LHCN-M2 (cell line): ENCODE results near the gene RYR1. TPM values are rescaled to one million over a fixed set of nuclear protein-coding genes. Genes with fewer than 3 reads are reported as not detected.
"Not testable (repeated sequence)": the region's sequence is repeated elsewhere in the genome, so short reads cannot be mapped to it uniquely, and the experiment has no call there.

Experiments
- DNase-seq: peaks from one replicate; pipeline ENCODE4 v3.0.0-alpha.2; 2012; ENCODE audit warnings: low read depth
- total RNA-seq: library from RNA; depleted of rRNA; stranded (reverse); fragments of >200 nt; gene quantifications from 2 replicates; pipeline ENCODE4 v1.2.3, GENCODE V29; 2014

The RYR1 gene
- total RNA-seq, 1 experiment from 2014 or later, result 1.6 TPM

DNA sequence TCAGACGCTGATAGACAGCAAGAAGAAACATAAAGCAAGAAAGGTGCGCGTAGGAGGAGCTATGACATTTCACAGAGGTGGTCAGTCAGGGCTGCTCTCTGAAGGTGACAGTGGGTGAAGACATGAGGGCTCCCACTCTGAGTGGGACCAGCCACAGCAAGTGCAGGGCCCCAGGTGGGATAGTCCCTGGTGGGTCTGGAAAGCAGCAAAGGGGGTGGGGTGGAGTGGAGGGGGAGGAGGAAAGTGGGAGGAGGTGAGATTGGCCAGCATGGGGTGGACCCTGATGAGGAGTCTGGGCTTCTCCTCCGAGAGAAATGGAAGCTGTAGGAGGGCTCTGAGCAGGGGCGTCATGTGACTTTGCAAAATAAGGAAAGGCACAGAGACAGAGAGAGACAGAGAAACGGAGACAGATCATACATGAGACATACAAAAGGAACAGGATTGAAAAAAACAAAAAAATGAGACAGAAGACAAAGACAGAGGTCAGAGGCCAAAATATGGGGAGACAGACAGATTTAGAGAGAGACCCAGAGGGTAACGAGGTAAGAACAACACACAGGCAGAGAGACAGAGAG, 181.6 kb downstream of the RYR1 start:
- DNase-seq, result no peak

DNA sequence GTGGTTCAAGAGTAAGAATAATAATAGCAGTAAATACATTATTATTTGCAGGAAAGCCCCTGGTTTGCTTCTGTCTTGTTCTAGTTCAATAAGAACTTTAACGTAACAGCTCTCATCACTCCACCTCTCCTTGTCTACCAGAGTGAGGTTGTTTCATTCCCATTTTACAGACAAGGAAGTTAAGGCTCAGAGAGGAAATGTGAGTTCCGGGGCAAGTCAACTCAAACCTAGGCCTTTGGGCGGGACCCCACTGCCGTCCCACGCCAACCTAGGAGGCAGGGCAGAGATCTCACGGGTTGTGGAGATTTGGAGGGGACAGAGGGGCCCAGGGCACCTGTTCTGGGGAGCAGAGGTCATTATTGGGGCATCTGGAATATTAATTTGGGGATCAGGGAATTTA, 182.8 kb downstream of the RYR1 start:
- no peak for DNase-seq

DNA sequence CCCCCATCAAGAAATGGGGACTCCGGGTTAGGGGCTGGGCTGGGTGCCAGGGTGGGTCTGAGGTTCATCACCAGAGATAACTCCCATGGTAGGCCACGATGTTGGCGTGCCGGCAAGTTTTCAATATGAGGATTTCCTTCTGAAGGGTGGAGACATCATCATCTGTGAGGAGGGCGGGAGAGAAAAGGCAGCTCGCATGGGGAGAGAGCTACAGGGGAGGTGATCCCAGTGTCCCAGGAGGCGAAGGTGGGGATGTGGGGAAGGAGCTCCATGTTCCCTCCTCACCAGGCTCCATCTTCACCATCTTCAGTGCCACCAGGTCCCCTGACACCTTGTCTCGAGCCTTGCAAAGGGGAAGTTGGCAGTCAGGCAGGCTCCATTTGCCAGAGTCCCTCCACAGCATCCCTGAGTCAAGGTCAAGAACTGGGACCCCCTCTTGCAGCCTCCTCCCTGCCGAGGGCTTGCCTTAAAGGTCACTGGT, 183.8 kb downstream of the RYR1 start:
- DNase-seq, result no peak

DNA sequence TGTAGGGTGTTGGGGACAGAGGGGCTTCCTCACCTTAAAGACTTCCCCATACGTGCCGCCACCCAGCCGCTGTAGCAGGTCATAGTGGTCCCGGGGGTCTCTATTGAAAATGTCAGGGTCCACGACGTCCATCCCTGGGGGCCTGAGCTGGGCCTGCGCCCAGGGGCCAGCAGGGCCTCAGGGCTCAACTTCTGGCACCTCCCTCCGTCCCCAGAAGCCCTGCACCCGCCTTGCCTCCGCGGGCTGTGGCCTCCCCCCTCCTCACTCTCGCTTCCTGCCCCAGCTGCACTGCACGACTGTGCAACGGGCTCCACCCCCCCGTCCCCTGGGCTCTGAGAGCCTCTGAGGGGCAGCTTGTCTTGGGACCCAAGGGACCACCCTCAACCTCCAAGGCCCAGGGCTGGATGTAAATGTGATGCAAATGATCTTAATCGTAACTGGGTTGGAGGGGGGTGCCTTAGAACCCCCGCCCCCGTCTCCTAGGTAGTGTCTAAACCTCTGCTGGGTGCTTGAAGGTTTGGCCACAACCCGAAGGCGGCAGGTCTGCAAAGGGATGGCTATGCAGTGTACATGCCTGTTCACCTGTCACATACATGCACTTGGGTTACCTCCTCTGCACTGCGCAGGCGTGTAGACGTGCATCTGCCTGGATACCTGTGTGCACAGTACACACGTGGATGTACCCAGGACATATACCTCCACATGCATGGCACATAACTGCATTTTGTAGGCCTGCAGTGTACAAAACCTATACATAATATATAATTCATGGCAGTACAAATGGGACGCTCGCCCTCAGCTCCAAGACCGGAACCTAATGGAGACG, 184.5 kb downstream of the RYR1 start, which contains the start of gene MAP4K1:
Gene MAP4K1, minus strand, starts transcription at position 190 of the 826 bp plus-strand sequence. Its CDS starts 58 bp downstream, at position 132.
- no peak for DNase-seq

DNA sequence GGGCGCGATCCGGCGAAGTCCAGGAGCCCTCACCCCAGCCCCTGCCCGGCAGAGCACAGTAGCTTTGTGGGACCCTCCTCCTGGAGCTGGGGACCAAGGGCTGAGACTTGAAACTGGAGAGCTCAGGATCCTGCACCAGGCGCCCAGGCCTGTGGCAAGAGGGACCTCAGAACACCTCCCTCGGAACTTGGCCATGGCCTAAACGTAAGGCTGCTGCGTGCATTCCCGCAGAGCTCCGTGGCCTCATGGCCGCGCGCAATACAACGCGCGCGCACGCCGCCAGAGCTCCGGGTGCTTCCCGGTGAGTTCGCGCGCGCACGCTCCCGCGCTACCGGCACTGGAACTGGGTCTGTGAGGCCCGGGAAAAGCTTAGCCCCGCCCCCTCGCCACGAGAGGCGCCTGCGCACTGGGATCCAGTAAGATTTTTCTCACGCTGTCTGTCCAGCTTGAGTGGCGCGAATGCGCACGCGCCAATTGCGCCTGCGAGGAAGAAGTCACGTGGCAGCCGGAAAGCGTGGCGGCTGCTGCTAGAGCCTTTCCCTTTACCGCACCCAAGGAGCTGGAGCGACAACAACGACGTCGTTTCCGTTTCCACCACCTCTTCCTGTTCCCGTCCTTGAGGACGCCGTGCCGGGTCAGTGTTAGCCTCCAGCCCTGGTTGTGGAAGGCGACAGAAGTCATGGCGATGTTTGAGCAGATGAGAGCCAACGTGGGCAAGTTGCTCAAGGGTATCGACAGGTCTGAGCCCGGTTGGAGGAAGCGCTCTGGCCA, 185.3 kb downstream of the RYR1 start, which contains the start of gene EIF3K:
Gene EIF3K, plus strand, starts transcription at position 599 of the 771 bp plus-strand sequence. Its CDS starts 81 bp downstream, at position 680.
- peak; percentile 98 for DNase-seq

DNA sequence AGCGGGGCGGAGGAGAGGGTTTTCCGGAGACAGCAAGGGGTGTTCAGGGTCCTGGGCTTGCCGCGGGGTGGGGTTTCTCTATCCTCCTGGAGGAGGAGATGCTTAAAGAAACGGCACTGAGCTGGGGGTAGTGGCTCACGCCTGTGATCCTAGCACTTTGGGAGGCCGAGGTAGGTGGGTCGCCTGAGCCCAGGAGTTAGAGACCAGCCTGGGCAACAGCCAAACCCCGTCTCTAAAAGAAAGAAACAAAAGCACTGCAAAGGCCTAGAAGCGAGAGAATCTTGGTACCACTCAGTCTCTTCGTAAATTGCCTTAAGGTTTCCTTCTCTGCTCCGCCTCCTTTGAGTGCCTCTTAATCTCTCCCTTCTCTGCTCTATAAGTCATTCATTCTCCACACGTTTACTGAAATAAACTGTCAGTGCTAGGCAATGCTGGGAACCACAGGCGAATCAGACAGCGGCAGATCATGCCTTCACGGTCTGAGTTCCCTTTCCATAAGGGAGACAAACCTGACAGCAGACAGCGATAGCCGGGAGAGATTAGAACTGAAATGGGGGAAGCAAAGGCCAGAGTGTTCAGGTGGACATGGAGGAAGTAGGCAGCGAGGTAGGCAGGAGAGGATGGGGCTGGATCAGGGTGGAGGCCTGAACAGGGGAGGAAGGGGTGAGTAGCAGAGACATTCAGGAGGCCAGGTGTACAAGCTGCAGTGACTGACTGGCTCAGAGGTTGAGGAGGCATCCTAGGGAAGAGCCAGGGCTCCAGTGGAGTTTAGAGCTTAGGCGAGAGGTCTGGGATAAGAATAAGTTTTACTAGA, 186.1 kb downstream of the RYR1 start:
- DNase-seq, result no peak

DNA sequence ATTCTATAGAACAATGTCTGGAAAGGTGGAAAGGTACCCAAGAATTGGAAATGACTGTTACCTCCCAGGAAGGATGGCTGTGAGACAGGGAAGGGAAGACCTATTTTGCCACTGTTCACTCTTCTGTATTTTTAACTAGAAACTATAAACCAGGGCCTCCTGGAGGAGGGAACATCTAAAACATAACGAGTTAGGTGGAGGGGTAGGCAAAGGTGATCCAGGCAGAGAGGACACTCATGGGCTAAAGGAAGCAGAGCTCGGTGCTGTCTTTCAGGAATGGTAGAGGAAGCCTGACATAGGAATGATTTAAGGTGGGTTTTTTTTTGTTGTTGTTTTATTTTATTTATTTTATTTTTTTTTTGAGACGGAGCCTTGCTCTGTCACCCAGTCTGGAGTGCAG, 191.3 kb downstream of the RYR1 start:
- DNase-seq, result no peak

DNA sequence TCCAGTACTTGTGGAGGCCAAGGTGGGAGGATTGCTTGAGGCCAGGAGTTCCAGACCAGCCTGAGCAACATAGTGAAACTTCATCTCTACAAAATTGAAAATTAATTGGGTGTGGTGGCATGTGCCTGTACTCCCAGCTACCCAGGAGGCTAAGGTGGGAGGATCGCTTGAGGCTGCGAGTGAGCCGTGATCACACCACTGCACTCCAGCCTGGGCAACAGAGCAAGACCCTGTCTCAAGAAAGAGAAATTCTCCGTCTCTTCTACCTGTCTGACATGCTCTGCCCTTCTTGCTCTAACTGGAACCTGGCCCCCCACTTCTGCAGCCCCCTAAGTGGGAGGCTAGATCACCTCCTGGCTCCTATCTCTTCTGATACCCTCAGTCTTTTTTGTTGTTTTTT, 192.9 kb downstream of the RYR1 start:
- DNase-seq, result no peak

DNA sequence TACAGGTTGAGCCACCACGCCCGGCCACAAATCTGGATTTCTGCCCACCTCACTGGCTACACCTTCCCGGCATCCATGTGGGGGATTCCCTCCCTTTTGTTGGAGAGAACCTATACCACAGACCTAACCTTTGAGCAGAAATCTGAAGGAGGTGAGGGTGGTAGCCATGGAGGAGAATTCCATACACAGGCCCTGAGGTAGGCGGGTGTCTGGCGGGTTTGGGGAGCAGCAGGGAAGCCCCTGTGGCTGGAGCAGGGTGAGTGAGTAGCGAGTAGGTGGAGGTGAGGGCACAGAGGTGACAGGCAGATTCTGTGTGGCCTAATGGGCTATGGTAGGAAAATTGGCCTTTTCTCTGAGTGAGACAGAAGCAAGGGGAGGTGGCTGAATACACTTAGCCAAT, 196.1 kb downstream of the RYR1 start:
- DNase-seq, result no peak

DNA sequence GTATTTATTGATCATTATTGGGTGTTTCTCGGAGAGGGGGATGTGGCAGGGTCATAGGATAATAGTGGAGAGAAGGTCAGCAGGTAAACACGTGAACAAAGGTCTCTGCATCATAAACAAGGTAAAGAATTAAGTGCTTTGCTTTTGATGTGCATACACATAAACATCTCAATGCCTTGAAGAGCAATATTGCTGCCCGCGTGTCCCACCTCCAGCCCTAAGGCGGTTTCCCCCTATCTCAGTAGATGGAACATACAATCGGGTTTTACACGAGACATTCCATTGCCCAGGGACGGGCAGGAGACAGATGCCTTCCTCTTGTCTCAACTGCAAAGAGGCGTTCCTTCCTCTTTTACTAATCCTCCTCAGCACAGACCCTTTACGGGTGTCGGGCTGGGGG, 197.8 kb downstream of the RYR1 start:
- not testable (repeated sequence) for DNase-seq

DNA sequence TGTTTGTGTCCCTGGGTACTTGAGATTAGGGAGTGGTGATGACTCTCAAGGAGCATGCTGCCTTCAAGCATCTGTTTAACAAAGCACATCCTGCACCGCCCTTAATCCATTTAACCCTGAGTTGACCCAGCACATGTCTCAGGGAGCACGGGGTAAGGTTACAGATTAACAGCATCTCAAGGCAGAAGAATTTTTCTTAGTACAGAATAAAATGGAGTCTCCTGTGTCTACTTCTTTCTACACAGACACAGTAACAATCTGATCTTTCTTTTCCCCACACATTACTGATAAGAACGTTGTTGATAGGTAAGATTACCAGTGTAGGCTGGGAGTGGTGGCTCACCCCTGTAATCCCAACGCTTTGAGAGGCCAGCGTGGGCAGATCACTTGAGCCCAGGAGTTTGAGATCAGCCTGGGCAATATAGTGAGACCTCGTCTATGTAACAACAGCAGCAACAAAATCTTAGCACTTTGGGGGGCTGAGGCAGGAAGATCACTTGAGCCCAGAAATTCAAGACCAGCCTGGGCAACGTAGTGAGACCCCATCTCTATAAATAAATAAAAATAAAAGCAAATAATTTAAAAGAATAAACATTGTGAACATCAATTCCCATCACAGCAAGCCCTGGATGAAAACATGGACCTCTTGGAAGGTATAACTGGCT, 198.5 kb downstream of the RYR1 start:
- not testable (repeated sequence) for DNase-seq

DNA sequence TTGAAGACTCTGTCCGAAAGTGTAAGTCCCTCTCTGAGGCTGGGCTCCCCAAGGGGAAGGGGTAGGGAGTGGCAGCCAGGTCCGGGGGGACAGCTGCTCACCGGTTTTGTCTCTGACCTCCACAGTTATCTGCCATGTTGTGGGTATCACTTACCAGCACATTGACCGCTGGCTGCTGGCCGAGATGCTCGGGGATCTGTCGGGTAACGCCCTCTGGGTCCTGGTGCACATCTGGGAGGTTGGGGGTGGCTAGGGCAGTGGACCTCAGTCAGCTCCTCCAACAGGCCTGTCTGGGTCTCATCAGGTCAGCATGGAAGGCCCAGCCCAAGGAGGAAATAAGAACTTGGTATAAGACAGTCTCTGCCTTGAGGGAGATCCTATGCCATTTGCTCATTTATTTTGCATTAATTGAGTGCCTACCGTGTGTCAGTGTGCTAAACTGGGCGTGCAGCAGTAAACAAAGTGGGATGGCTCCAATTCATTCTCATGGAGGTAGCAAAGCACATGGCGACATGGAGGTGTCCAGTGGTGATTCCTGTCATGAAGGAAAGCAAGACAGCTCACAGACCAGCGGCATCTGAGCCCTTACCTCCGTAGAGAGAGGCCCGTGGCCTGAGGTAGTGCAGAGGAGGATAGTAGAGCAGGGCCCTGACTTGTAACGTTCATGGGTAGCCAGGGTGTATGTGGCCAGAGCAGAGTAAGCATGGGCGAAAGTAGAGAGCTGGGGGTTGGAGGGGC, 199.2 kb downstream of the RYR1 start:
- no peak for DNase-seq

DNA sequence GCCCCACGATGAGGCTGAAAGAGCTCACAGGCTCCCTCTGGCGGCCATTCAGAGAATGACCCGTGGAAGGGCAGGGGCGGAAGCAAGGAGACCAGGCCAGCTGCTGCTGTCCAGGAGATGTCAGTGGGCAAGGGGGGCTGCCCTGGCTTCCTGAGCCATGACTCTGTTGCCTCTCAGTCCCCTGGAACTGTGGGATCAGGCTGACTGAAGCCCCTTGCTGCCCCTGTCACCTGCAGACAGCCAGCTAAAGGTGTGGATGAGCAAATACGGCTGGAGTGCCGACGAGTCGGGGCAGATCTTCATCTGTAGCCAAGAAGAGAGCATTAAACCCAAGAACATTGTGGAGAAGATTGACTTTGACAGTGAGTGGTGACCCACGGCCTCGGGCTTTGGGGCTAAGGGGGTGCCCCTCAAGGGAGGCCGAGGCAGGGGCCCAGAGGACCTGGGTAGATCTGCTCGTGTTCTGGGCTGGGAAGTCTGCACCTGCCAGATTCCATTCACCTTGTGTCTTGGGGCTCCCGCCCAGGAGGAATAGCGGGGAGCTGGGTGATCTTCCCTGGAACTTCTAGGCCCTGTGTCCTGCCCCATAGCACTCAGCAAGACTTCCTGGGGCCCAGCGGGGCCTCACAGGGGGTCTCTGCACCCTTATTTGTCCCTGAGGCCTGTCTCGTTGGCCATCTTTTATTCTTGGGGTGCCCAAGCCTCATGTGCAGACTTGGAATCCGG, 201.4 kb downstream of the RYR1 start:
- peak; percentile 65 for DNase-seq

DNA sequence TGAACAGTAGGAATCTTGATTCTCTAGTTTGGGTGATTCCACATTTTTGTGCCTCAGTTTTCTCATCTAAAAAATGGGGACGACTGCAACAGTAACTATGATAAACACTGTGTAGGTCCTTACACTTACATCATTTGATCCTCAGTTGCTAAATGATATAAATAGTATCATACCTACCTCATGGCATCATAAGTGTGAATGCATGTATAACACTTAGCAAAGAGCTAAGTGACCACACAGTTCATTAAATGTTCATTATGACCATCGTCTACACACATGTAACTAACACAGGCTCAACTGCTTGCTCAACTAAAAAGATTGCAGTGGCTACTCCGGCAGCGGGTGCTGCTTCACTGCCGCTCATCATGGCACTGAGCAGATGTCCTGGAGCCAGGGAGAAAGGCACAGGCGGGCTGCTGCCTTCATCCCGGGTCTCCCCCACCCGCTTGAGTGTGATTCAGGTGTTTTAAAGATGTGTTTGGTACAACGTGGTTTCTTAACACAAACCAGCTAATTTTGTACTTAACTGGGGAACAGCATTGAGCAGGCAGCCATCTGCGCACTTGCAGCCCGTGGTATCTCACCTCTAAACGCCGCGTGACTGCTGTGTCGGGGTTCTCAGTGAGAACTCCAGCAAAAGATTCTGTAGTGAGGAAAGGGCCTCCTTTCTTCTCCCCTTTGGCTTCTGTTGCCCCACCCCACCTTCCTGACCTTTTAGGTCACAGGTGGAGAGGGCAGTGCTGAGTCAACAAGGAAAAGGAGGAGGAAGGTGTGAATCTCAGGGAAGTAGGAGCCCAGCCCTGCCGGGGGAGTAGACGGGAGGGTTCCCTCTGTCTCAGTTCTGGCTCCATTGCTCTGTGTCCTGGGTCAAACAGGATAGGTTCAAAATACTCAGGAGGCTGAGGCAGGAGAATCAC, 202.2 kb downstream of the RYR1 start:
- DNase-seq, result no peak
